ENCODE data around the gene FAM210B.
"Not testable (repeated sequence)": the region's sequence is repeated elsewhere in the genome, so short reads cannot be mapped to it uniquely, and the experiment has no call there.

The FAM210B gene

GRCh38 chr20:56393653-56394052 is 34.9 kb downstream of the FAM210B start:
- no peak for DNase-seq

- DNase-seq = no peak
These were observed 36.4 kb downstream of the FAM210B start for GRCh38 chr20:56395166-56395565.

GRCh38 chr20:56400001-56400640 is 41.3 kb downstream of the FAM210B start:
- DNase-seq = no peak

- no peak for DNase-seq
These were observed 44.7 kb downstream of the FAM210B start for GRCh38 chr20:56403465-56403864.

GRCh38 chr20:56405356-56405755 is 46.6 kb downstream of the FAM210B start:
- DNase-seq = not testable (repeated sequence)

- no peak for DNase-seq
These were observed 48.1 kb downstream of the FAM210B start for GRCh38 chr20:56406910-56407309.

GRCh38 chr20:56409521-56409920 is 50.7 kb downstream of the FAM210B start:
- DNase-seq = no peak

- DNase-seq = no peak
These were observed 51.2 kb downstream of the FAM210B start for GRCh38 chr20:56409956-56410355.

GRCh38 chr20:56411287-56411686 is 52.5 kb downstream of the FAM210B start:
- DNase-seq = not testable (repeated sequence)

GRCh38 chr20:56411759-56412472 is 53.1 kb downstream of the FAM210B start, which contains the start of gene CASS4:
CASS4 (plus strand) TSS chr20:56412260; CDS start chr20:56412459, 199 bp downstream.
- no peak for DNase-seq

GRCh38 chr20:56412473-56412790 is 53.7 kb downstream of the FAM210B start:
- no peak for DNase-seq

GRCh38 chr20:56412949-56413348 is 54.2 kb downstream of the FAM210B start:
- no peak for DNase-seq

- DNase-seq = no peak
These were observed 56.3 kb downstream of the FAM210B start for GRCh38 chr20:56414842-56415765.

- no peak for DNase-seq
These were observed 58.6 kb downstream of the FAM210B start for GRCh38 chr20:56417402-56417801.

GRCh38 chr20:56417911-56418310 is 59.1 kb downstream of the FAM210B start:
- DNase-seq = no peak

Data from islet precursor cell (in vitro differentiated cells).